Right lobe of liver (tissue), 6 donors: ENCODE measurements around the gene PNLIPRP1. TPM values are rescaled to one million over a fixed set of nuclear protein-coding genes. Genes with fewer than 3 reads are reported as not detected.

ENCODE experiments used
- ATAC-seq, 4 donors: fragments of 200-7000 bp; cut with Tn5 transposase; one replicate each; pipeline ENCODE4 v1.9.1; 2020; ENCODE audit warnings: mild to moderate bottlenecking in 4 of 4, moderate library complexity in 4 of 4
- DNase-seq, 3 donors: peaks; one replicate each; pipeline ENCODE4 v3.0.0-alpha.2; 2020
- H3K27ac ChIP-seq, 3 donors: fragments of 200-600 bp; one replicate each; pipeline ENCODE4 v1.8.0; 2022
- H3K27me3 ChIP-seq, 2 donors: fragments of 200-600 bp; one replicate each; pipeline ENCODE4 v1.8.0; 2022
- H3K36me3 ChIP-seq, 4 donors: fragments of 200-600 bp; sonication (generic) in 1 of 4; one replicate each; pipeline versions ENCODE4 v1.5.1 to v1.8.0; 2017 to 2022; ENCODE audit warnings: control low read depth in 1 of 4
- H3K4me1 ChIP-seq, 4 donors: fragments of 200-600 bp; sonication (generic) in 1 of 4; one replicate each; pipeline versions ENCODE4 v1.5.1 to v1.8.0; 2017 to 2022; ENCODE audit warnings: control low read depth in 1 of 4
- H3K4me3 ChIP-seq, 3 donors: fragments of 200-600 bp; one replicate each; pipeline ENCODE4 v1.8.0; 2022
- H3K9me3 ChIP-seq, 4 donors: fragments of 200-600 bp; sonication (generic) in 1 of 4; one replicate each; pipeline versions ENCODE4 v1.5.1 to v1.8.0; 2017 to 2022; ENCODE audit warnings: control low read depth in 1 of 4
- CTCF ChIP-seq, 4 donors: fragments of 200-600 bp in 3 of 4; fragments of 450-650 bp in 1 of 4; IDR thresholded peaks; one replicate each; pipeline versions ENCODE4 v1.5.1 to v1.8.0; 2016 to 2022; ENCODE audit warnings: antibody characterized with exemption in 4 of 4, mild to moderate bottlenecking in 2 of 4
- POLR2A ChIP-seq: fragments of 450-650 bp; IDR thresholded peaks from one replicate; pipeline ENCODE4 v1.6.1; 2017; ENCODE audit warnings: antibody characterized with exemption, mild to moderate bottlenecking
- WGBS: methylation state at CpG from one replicate; pipeline ENCODE4 v1.1.6; 2018; ENCODE audit warnings: low coverage, low lambda C conversion rate; ENCODE audit not compliant: insufficient coverage; ENCODE audit errors: missing lambda C conversion rate; 5-methylcytosine and 5-hydroxymethylcytosine counted together
- intact Hi-C, 2 donors: fragments of 100-400 bp; cut with DNase I; formaldehyde crosslinking; loops; one replicate each; pipeline versions ENCODE4 v1.11.2 to v1.14.1; 2022
- total RNA-seq, 6 experiments: library from RNA; depleted of rRNA in 2 of 6; stranded (reverse); fragments of >200 nt in 2 of 6; fragmentation: NEBNext Ultra II Directional in 3 of 6; extraction: Animal tissue kit (Norgen Biotek cat#: 25700) in 3 of 6; gene quantifications; one replicate each; pipeline versions ENCODE4 v1.1.0 to v1.2.4, GENCODE V29; 2016 to 2023
- donor health status: DM: no; HTN: yes; CAD: no.
- donor health status: DM: no; HTN: no; CAD: no.
- donor health status: DM: no; HTN: no; CAD: no.
- donor health status: DM: no; HTN: yes; CAD: no.
- donor health status: DM: no; HTN: yes; CAD: no.

PNLIPRP1 gene
- total RNA-seq, 6 experiments from 2014 or later = not detected

GRCh38 chr10:116610443-116611152 is 19.8 kb downstream of the PNLIPRP1 start:
- peaks cover 0 to 3% of the 10 kb centered on the region in 2 donors for H3K27me3 ChIP-seq
- WGBS = 96% methylated on average over 5 of the region's 13 CpGs
- H3K4me1 ChIP-seq = no peaks in the 10 kb centered on the region
- TF ChIP-seq CTCF (IDR thresholded peaks at IDR 0.05) (no peak), POLR2A (no peak)
- no peaks in the 10 kb centered on the region for H3K36me3 ChIP-seq
- no peak for DNase-seq
- no peaks in the 10 kb centered on the region for H3K9me3 ChIP-seq
- no peak overlapping the region for H3K4me3 ChIP-seq
- H3K27ac ChIP-seq = no peak overlapping the region
- intact Hi-C loops = no loop called here
- no peak for ATAC-seq

GRCh38 chr10:116611153-116611545 is 20.4 kb downstream of the PNLIPRP1 start:
- Histone ChIP-seq H3K9me3 (no peaks in the 10 kb centered on the region), H3K4me1 (no peaks in the 10 kb centered on the region), H3K27me3 (peaks cover 0 to 3% of the 10 kb centered on the region in 2 donors), H3K27ac (no peak overlapping the region), H3K36me3 (no peaks in the 10 kb centered on the region), H3K4me3 (no peak overlapping the region)
- TF ChIP-seq POLR2A (no peak), CTCF (IDR thresholded peaks at IDR 0.05) (no peak)
- ATAC-seq = no peak
- intact Hi-C loops = no loop called here
- no peak for DNase-seq
- WGBS = 36% methylated on average over 1 of the region's 3 CpGs

- no peak overlapping the region for H3K27ac ChIP-seq
- no peak for TF ChIP-seq POLR2A
- no peak for TF ChIP-seq CTCF (IDR thresholded peaks at IDR 0.05)
- DNase-seq = no peak
These were observed 21.5 kb downstream of the PNLIPRP1 start for GRCh38 chr10:116612107-116612769.

GRCh38 chr10:116613471-116613870 is 22.7 kb downstream of the PNLIPRP1 start:
- Histone ChIP-seq H3K27me3 (peaks cover 0 to 2% of the 10 kb centered on the region in 2 donors), H3K4me1 (no peaks in the 10 kb centered on the region), H3K36me3 (no peaks in the 10 kb centered on the region), H3K27ac (no peak overlapping the region), H3K9me3 (no peaks in the 10 kb centered on the region), H3K4me3 (no peak overlapping the region)
- 72% methylated on average over 2 of the region's 2 CpGs for WGBS
- TF ChIP-seq POLR2A (no peak), CTCF (IDR thresholded peaks at IDR 0.05) (no peak)
- DNase-seq (no peak), ATAC-seq (no peak)
- intact Hi-C loops = no loop called here

More at GRCh38 chr10:116612107-116612769, 21.5 kb downstream of the PNLIPRP1 start:
- ATAC-seq = no peak
- WGBS = 86% methylated on average over 4 of the region's 8 CpGs
- Histone ChIP-seq H3K4me1 (no peaks in the 10 kb centered on the region), H3K36me3 (no peaks in the 10 kb centered on the region), H3K4me3 (no peak overlapping the region), H3K27me3 (peaks cover 0 to 3% of the 10 kb centered on the region in 2 donors), H3K9me3 (no peaks in the 10 kb centered on the region)
- intact Hi-C loops = no loop called here
